GM12878 (cell line): Measurements from ENCODE around the gene SSB. TPM values are rescaled to one million over a fixed set of nuclear protein-coding genes. Genes with fewer than 3 reads are reported as not detected.
A peak's percentile ranks its signal among the peaks of the same experiment; 100 is the strongest.

Source experiments
- BMI1 ChIP-seq: fragments of 450-650 bp; IDR thresholded peaks from 2 replicates; pipeline ENCODE4 v1.6.1; 2016; ENCODE audit warnings: mild to moderate bottlenecking, moderate library complexity, borderline replicate concordance
- CBFB ChIP-seq: IDR thresholded peaks from 2 replicates; pipeline ENCODE4 v1.6.1; 2016; ENCODE audit warnings: antibody characterized with exemption, low read depth
- CEBPB ChIP-seq, 2 experiments: fragments of 150-350 bp in 1 of 2; IDR thresholded peaks; 2 replicates each; pipeline ENCODE4 v1.6.1; 2012 to 2014; ENCODE audit warnings: low read depth in 2 of 2, low read length in 2 of 2, borderline replicate concordance in 1 of 2, inconsistent platforms in 1 of 2
- CHD2 ChIP-seq: IDR thresholded peaks from 2 replicates; pipeline ENCODE4 v1.6.1; 2011; ENCODE audit warnings: low read depth, low read length, improper control_type of control experiment, borderline replicate concordance
- ETV6 ChIP-seq, 2 experiments: fragments of 450-650 bp in 1 of 2; IDR thresholded peaks in 1 of 2; conservative IDR thresholded peaks in 1 of 2; 2 replicates each; pipeline ENCODE4 v1.6.1; 2014; ENCODE audit warnings: antibody characterized with exemption in 1 of 2, borderline replicate concordance in 1 of 2, low read depth in 1 of 2, mild to moderate bottlenecking in 1 of 2, moderate library complexity in 1 of 2
- EZH2 ChIP-seq: IDR thresholded peaks from 2 replicates; pipeline ENCODE4 v1.6.1; 2012; ENCODE audit warnings: low read depth, mild to moderate bottlenecking, control low read depth, inconsistent platforms, low read length, borderline replicate concordance; ENCODE audit not compliant: control insufficient read depth
- FOS ChIP-seq: IDR thresholded peaks from 3 replicates; pipeline ENCODE4 v1.6.1; 2011; ENCODE audit warnings: borderline replicate concordance; ENCODE audit not compliant: insufficient read length; ENCODE audit errors: extremely low read depth
- GATAD2B ChIP-seq: fragments of 450-650 bp; conservative IDR thresholded peaks from 2 replicates; pipeline ENCODE4 v1.6.1; 2017; ENCODE audit warnings: low read depth, mild to moderate bottlenecking, moderate library complexity
- HCFC1 ChIP-seq: fragments of 150-350 bp; IDR thresholded peaks from 2 replicates; pipeline ENCODE4 v1.6.1; 2014; ENCODE audit warnings: low read length
- HDAC2 ChIP-seq: fragments of 200-600 bp; sonication (generic); IDR thresholded peaks from 2 replicates; pipeline ENCODE4 v1.6.1; 2017
- HDGF ChIP-seq: fragments of 450-650 bp; IDR thresholded peaks from 2 replicates; pipeline ENCODE4 v1.6.1; 2016; ENCODE audit warnings: antibody characterized with exemption
- IRF4 ChIP-seq: IDR thresholded peaks from 2 replicates; pipeline ENCODE4 v1.6.1; 2011; ENCODE audit warnings: low read depth, low read length
- KAT2A ChIP-seq: conservative IDR thresholded peaks from 2 replicates; pipeline ENCODE4 v1.6.1; 2011; ENCODE audit warnings: low read depth, low read length; ENCODE audit not compliant: control insufficient read depth
- MXI1 ChIP-seq: fragments of 150-350 bp; IDR thresholded peaks from 2 replicates; pipeline ENCODE4 v1.6.1; 2011; ENCODE audit warnings: low read depth, mild to moderate bottlenecking, inconsistent platforms, low read length, improper control_type of control experiment
- NR2C1 ChIP-seq: fragments of 450-650 bp; IDR thresholded peaks from 2 replicates; pipeline ENCODE4 v1.6.1; 2017; ENCODE audit warnings: antibody characterized with exemption, mild to moderate bottlenecking, moderate library complexity
- NR2F1 ChIP-seq: fragments of 450-650 bp; conservative IDR thresholded peaks from 2 replicates; pipeline ENCODE4 v1.6.1; 2017; ENCODE audit warnings: mild to moderate bottlenecking
- RUNX3 ChIP-seq: IDR thresholded peaks from 2 replicates; pipeline ENCODE4 v1.6.1; 2012; ENCODE audit warnings: low read length, inconsistent platforms
- ZBED1 ChIP-seq: IDR thresholded peaks from 2 replicates; pipeline ENCODE4 v1.6.1; 2016; ENCODE audit warnings: borderline replicate concordance
- ZNF217 ChIP-seq: fragments of 450-650 bp; IDR thresholded peaks from 2 replicates; pipeline ENCODE4 v1.6.1; 2017; ENCODE audit warnings: antibody characterized with exemption, mild to moderate bottlenecking
- ZSCAN29 ChIP-seq: fragments of 450-650 bp; IDR thresholded peaks from 2 replicates; pipeline ENCODE4 v1.6.1; 2017; ENCODE audit warnings: mild to moderate bottlenecking, moderate library complexity
- polyA plus RNA-seq, 11 experiments: library from polyadenylated mRNA; depleted of rRNA in 4 of 11; unstranded in 6 of 11; stranded (reverse) in 5 of 11; fragments of >200 nt; fragmentation: Nextera tagmentation in 4 of 11; fragmentation: Illumina TruSeq in 1 of 11; extraction: Ambion mirVana in 4 of 11; extraction: Trizol in 1 of 11; gene quantifications; 1 replicate in 1 of 11; 2 replicates in 10 of 11; pipeline versions ENCODE4 v1.2.1 to v1.2.3, GENCODE V29; 2011 to 2016; ENCODE audit warnings: inconsistent platforms in 2 of 11, missing spikeins in 2 of 11, low read depth in 1 of 11
- total RNA-seq, 4 experiments: library from RNA; depleted of rRNA in 3 of 4; stranded (reverse); fragments of >200 nt in 3 of 4; fragmentation: Illumina TruSeq in 1 of 4; extraction: Trizol in 1 of 4; gene quantifications; 2 replicates each; pipeline versions ENCODE4 v1.2.1 to v1.2.3, GENCODE V29; 2013 to 2021
- TF ChIP-seq, protein P1 (sequence below): fragments of 450-650 bp; conservative IDR thresholded peaks from 2 replicates; pipeline ENCODE4 v1.6.1; 2017; ENCODE audit warnings: mild to moderate bottlenecking, moderate library complexity
- TF ChIP-seq, protein P2 (sequence below): IDR thresholded peaks from 2 replicates; pipeline ENCODE4 v1.6.1; 2012; ENCODE audit warnings: mild to moderate bottlenecking, low read depth, low read length
- TF ChIP-seq, protein P3 (sequence below): IDR thresholded peaks from 2 replicates; pipeline ENCODE4 v1.6.1; 2012; ENCODE audit warnings: low read depth, low read length, improper control_type of control experiment
- TF ChIP-seq, protein P4 (sequence below): fragments of 450-650 bp; IDR thresholded peaks from 2 replicates; pipeline ENCODE4 v1.6.1; 2016; ENCODE audit warnings: mild to moderate bottlenecking

The SSB gene
- total and polyA plus RNA-seq, 10 of the 15 experiments (the other 5 are each of a cell fraction or from before 2014, with no cell fraction given) = 103 to 313 (median 200) TPM

DNA sequence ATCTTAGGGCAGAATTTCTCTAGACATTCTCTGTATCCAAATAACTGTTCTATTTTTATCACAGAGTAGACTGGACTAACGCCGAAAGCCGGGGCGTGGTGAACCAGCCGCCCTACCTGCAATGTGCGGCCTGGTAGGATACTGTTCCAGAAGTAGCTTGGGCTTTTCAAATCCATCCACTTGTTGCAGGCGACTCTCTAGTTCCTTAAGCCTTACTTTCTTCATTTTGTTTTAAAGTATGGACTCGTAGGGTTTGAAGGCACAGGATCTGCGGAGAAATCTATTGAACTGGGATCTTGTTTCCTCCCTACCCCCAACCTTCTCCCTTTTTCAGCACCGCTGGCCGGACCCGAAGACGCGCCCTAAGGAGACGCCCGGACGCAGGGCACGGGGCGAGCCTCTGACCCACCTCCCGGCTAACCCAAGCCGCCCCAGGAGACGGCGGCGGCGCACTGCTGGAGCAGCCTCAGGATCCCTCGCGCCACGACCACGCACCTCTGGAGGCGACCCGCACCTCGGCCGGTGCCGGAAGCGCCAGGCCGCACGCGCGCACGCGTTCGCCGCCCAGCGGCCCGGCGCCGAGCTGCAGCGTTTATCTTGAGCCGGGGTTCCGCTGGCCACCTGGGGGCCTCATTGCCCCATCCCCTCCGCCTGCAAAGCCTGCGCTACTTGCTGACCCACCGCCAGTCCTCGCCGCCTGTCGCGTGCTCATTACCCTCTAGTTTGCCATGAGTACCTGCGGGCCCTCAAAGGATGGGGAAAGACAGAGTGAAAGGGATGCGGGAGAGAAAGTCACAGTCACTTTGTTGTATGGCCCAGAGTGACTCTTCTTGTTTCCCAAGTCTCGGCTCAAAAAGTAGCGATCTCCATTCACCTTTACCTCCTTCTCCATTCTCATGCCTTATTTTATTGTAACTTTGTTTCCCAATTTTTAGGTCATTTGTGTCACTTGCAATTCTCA, 26.0 kb downstream of the SSB start, which contains the start of gene METTL5 (continued):
- peak; percentile 92 for TF ChIP-seq GATAD2B
- no peak for TF ChIP-seq FOS
- TF ChIP-seq, protein P1, sequence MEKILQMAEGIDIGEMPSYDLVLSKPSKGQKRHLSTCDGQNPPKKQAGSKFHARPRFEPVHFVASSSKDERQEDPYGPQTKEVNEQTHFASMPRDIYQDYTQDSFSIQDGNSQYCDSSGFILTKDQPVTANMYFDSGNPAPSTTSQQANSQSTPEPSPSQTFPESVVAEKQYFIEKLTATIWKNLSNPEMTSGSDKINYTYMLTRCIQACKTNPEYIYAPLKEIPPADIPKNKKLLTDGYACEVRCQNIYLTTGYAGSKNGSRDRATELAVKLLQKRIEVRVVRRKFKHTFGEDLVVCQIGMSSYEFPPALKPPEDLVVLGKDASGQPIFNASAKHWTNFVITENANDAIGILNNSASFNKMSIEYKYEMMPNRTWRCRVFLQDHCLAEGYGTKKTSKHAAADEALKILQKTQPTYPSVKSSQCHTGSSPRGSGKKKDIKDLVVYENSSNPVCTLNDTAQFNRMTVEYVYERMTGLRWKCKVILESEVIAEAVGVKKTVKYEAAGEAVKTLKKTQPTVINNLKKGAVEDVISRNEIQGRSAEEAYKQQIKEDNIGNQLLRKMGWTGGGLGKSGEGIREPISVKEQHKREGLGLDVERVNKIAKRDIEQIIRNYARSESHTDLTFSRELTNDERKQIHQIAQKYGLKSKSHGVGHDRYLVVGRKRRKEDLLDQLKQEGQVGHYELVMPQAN = peak; percentile 77
- no peak for TF ChIP-seq NR2C1
- TF ChIP-seq HDGF = no peak
- peak; percentile 72; the same call in 1 of the 2 replicates for TF ChIP-seq ZNF217
- 0 out of 2 replicates have a peak, but pooled peaks have one; percentile 33 for TF ChIP-seq ZSCAN29
- TF ChIP-seq HCFC1 = peak; percentile 29; the same call in 1 of the 2 replicates
- TF ChIP-seq, protein P2, sequence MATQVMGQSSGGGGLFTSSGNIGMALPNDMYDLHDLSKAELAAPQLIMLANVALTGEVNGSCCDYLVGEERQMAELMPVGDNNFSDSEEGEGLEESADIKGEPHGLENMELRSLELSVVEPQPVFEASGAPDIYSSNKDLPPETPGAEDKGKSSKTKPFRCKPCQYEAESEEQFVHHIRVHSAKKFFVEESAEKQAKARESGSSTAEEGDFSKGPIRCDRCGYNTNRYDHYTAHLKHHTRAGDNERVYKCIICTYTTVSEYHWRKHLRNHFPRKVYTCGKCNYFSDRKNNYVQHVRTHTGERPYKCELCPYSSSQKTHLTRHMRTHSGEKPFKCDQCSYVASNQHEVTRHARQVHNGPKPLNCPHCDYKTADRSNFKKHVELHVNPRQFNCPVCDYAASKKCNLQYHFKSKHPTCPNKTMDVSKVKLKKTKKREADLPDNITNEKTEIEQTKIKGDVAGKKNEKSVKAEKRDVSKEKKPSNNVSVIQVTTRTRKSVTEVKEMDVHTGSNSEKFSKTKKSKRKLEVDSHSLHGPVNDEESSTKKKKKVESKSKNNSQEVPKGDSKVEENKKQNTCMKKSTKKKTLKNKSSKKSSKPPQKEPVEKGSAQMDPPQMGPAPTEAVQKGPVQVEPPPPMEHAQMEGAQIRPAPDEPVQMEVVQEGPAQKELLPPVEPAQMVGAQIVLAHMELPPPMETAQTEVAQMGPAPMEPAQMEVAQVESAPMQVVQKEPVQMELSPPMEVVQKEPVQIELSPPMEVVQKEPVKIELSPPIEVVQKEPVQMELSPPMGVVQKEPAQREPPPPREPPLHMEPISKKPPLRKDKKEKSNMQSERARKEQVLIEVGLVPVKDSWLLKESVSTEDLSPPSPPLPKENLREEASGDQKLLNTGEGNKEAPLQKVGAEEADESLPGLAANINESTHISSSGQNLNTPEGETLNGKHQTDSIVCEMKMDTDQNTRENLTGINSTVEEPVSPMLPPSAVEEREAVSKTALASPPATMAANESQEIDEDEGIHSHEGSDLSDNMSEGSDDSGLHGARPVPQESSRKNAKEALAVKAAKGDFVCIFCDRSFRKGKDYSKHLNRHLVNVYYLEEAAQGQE = peak; percentile 30; the same call in 1 of the 2 replicates
- TF ChIP-seq ETV6 (conservative IDR thresholded peaks at IDR 0.05 in 1 of 2, IDR thresholded peaks at IDR 0.05 in 1 of 2; ENCODE audit: borderline replicate concordance in 1 of 2, low read depth in 1 of 2) = no peak
- TF ChIP-seq RUNX3 = no peak; the same call in 1 of the 2 replicates
- no peak for TF ChIP-seq IRF4
- peak; percentile 58; the same call in 1 of the 2 replicates for TF ChIP-seq CHD2
- TF ChIP-seq ZBED1 = no peak
- no peak for TF ChIP-seq KAT2A
- peak; percentile 59 for TF ChIP-seq NR2F1
- TF ChIP-seq EZH2 = no peak
- TF ChIP-seq, protein P3, sequence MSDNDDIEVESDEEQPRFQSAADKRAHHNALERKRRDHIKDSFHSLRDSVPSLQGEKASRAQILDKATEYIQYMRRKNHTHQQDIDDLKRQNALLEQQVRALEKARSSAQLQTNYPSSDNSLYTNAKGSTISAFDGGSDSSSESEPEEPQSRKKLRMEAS = peak; percentile 73; the same call in 1 of the 2 replicates
- TF ChIP-seq, protein P4, sequence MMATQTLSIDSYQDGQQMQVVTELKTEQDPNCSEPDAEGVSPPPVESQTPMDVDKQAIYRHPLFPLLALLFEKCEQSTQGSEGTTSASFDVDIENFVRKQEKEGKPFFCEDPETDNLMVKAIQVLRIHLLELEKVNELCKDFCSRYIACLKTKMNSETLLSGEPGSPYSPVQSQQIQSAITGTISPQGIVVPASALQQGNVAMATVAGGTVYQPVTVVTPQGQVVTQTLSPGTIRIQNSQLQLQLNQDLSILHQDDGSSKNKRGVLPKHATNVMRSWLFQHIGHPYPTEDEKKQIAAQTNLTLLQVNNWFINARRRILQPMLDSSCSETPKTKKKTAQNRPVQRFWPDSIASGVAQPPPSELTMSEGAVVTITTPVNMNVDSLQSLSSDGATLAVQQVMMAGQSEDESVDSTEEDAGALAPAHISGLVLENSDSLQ = no peak
- TF ChIP-seq CBFB = no peak
- TF ChIP-seq CEBPB (IDR thresholded peaks at IDR 0.05; ENCODE audit: borderline replicate concordance in 1 of 2, low read depth in 2 of 2, low read length in 2 of 2) = no peak
- TF ChIP-seq MXI1 = peak; percentile 79; the same call in 1 of the 2 replicates
- TF ChIP-seq HDAC2 = no peak
- no peak for TF ChIP-seq BMI1
